ENCODE measurements around the gene ZFYVE28. TPM values are rescaled to one million over a fixed set of nuclear protein-coding genes. Genes with fewer than 3 reads are reported as not detected.
"Not testable (repeated sequence)": the region's sequence is repeated elsewhere in the genome, so short reads cannot be mapped to it uniquely, and the experiment has no call there.

ZFYVE28 gene
- total RNA-seq, 1 donor from 2014 or later: 6.7 TPM

DNA sequence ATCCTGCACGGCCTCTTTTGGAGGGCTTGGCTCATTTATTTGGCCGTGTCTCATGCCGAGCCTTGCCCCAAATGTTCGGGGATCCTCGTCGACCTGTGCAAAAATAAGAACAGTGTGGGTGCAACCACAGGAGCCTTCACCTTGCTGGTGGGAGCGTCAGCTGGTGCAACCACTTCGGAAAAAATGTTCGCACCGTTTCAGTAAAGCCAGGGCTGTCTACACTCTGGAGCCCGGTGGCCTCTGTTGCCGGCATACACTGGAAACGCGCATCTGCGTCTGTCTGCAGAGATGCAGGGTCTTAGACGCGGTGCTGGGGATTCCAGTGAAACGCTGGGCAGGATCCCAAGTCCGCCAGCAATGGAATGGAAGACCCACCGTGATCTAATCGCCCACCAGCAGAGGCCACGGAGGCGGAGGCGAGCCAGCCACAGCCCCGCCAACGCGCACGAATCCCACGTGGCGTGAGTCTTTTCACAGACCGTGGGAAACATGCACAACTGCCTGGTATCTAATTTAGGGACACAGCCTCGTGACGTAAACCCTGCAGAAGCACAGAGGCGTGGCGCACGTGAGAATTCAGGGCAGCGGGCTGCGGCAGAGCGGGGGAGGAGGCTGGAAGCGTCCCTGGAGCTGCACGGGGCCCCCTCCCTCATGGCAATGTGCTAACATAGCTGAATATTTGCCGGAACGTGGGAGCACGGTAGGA, 142.7 kb downstream of the ZFYVE28 start:
- intact Hi-C loops (cut with DNase I): no loop called here
- no peak for ATAC-seq (ENCODE audit: poor library complexity)

DNA sequence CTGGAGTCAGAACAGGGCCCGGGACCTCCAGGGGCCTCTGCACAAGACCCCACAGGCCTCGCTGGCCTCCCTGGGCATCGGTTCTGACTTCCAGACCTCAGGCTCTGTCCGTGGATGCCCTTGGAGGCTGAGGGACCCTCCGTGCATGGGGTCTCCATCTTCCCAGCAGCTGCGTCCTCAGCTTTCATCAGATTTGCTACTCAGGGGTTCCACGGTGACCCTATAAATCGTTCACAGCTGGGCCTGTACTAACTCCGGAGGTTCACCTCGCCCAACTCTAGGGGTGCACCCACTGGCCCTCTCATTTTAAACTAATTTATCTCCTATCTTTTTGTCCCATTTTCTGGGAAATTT, 143.4 kb downstream of the ZFYVE28 start:
- ATAC-seq (ENCODE audit: poor library complexity); intact Hi-C loops (cut with DNase I): not testable (repeated sequence)
- DNase-seq: peak; percentile 9

More for the DNA sequence above, 142.7 kb downstream of the ZFYVE28 start:
- DNase-seq: peak; percentile 13

GRCh38 chr4:2274320-2275043, 144.0 kb downstream of the ZFYVE28 start:
- ATAC-seq (ENCODE audit: poor library complexity) (no peak), DNase-seq (peak; percentile 20)
- intact Hi-C loops (cut with DNase I): no loop called here

DNA sequence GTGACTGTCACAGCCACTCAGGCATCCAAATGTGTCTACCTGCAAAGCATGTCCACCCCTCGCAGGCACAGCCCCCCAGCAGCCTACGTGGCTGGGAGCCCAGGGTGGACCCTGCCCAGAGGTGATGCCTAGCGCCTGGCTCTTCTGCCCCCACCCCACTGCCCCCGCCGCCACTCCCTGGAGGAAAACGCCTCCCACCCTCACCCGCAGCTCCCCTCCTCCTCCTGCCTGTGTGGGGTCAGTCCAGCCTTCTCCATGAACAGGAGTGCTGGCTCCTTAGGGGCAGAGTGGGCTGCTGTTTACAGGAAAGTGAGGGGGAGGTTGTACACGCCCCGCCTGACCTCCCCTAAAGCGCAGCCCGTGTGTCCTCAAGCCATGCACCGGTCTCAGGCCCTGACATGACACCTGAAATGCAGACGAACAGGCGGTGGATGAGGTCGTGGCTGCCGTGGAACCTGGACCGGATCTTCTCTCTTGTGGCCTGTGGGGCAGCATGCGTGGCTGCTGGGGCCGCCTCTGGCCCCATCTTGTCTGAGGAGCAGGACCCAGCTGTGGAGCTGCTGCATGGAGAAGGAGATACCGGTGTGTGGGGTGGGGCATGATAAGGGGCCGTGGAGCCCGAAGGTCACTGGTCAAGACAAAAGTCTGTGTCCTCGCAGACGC, 144.7 kb downstream of the ZFYVE28 start:
- intact Hi-C loops (cut with DNase I): no loop called here
- ATAC-seq (ENCODE audit: poor library complexity) (no peak), DNase-seq (peak; percentile 31)

DNA sequence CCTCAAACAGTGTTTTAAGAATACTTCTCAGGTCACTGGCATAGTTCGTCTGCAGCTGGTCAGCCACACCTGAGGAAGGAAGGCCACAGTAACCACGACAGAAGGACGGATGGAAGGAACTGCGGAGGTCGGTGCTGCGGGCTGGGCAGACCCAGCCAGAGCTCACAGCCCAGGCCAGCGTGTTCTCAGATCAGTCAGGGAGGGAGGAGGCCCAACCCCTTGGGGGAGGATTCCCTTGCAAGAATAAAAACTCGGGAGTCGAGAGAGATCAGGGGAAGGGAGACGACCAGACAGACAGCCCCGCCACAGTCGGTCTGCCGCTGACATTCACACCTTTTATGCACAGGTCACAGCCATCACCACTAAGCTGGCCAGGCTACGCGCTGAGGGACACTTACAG, 145.2 kb downstream of the ZFYVE28 start:
- DNase-seq (peak; percentile 29), ATAC-seq (ENCODE audit: poor library complexity) (no peak)
- intact Hi-C loops (cut with DNase I): no loop called here

- ATAC-seq (ENCODE audit: poor library complexity) (no peak), DNase-seq (peak; percentile 22)
- intact Hi-C loops (cut with DNase I): no loop called here
Measured at GRCh38 chr4:2272828-2273120, 145.7 kb downstream of the ZFYVE28 start.

GRCh38 chr4:2272026-2272827, 146.2 kb downstream of the ZFYVE28 start:
- intact Hi-C loops (cut with DNase I): no loop called here
- DNase-seq: peak; percentile 29
- no peak for ATAC-seq (ENCODE audit: poor library complexity)

- DNase-seq (peak; percentile 32), ATAC-seq (ENCODE audit: poor library complexity) (no peak)
- intact Hi-C loops (cut with DNase I): no loop called here
Measured at GRCh38 chr4:2271279-2272025, 147.0 kb downstream of the ZFYVE28 start.

DNA sequence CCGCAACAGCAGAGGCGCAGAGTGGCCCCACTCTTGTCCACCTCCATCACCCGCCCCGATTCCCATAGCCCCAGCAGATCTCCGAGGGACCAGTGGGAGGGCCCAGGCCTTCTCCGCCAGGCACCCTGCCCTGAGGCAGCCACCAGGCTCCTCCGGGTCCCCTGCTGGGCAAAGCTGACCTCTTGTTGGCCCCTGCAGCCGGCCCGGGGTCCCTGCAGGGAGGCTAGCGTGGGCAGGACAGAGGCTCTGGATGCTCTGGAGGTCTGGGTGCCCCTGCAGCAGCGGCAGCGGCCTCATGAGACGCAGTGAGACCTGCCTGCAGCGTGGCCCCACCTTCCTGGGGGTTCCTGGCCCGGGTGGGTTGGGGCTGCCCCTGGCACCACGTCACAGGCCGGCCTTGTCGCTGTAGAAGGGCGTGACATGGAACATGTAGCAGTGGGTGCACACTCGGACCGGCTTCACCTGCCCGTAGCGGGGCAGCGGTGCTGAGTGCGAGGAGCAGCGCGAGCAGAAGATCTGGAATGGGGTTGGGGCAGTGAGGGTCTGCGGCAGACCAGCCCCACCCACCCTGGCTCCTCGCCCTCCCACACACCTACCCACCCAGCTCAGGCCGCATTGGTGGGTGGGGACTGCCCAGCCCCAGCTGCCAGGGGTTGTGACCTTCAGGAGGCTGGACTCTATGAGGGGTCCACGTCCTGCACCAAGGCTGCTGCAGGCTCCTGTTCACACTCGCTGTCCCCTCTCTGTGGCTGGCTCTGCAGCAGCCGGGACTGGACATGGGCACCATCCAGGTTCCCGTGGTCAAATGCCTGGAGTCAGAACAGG, 147.9 kb downstream of the ZFYVE28 start:
- DNase-seq: peak; percentile 23

GRCh38 chr4:2269618-2270163, 148.8 kb downstream of the ZFYVE28 start:
- DNase-seq (peak; percentile 31), ATAC-seq (ENCODE audit: poor library complexity) (no peak)
- intact Hi-C loops (cut with DNase I): loop anchor here (10.0 kb wide), 1 partner anchor 145 kb away; the partner anchor contains the start of genes CFAP99 and ZFYVE28

More for the DNA sequence above, 147.9 kb downstream of the ZFYVE28 start:
- ATAC-seq (ENCODE audit: poor library complexity): no peak
- intact Hi-C loops (cut with DNase I): no loop called here

- ATAC-seq (ENCODE audit: poor library complexity): no peak
Measured at GRCh38 chr4:2269206-2269531, 149.3 kb downstream of the ZFYVE28 start.

DNA sequence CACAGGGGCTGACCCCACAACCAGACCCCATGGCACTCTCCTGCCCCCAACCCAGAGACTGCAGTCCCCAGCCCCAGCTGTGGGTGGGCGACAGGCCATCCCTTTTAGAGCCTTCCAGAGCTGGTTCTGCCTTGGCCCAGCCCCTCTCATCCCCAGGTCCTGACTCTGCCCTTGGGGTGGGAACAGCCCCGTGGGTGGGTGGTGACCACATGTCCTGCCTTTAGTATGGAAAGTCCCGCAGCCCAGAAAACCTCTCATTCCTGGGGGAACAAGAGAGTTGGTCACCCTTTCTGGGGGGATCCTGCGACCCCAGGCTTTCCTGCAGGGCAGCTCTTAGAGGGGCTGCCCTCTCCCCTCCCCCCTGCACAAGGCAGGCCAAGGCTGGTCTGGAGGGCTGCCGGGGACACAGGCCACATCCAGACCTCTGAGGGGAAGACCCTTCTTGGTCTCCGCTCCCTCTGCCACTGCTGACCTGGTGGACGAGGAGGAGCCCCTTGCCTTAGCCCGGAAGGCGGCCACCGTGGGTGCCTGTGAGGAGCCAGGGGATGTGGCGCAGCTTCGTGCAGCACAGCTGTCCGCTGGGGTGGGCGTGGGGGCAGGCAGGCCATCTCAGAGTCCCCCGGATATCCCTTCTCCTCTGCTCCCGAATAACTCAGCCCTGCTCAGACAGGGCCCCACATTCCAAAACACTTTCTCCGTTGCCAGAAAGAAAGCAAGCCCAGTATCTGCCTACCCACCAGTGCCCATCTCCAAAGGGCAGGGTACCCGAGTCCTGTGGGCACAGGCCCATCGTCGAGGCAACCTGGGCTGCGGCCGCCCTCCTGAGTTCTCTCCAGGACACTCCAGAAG, 149.9 kb downstream of the ZFYVE28 start:
- DNase-seq: no peak
- no peak for ATAC-seq (ENCODE audit: poor library complexity)
- intact Hi-C loops (cut with DNase I): loop anchor here (10.0 kb wide), 1 partner anchor 146 kb away; the partner anchor contains the start of genes CFAP99 and ZFYVE28

More at GRCh38 chr4:2269206-2269531, 149.3 kb downstream of the ZFYVE28 start:
- intact Hi-C loops (cut with DNase I): loop anchor here (10.0 kb wide), 1 partner anchor 146 kb away; the partner anchor contains the start of genes CFAP99 and ZFYVE28
- peak; percentile 40 for DNase-seq

- no peak for DNase-seq
- intact Hi-C loops (cut with DNase I): loop anchor here (10.0 kb wide), 1 partner anchor 147 kb away; the partner anchor contains the start of genes CFAP99 and ZFYVE28
- no peak for ATAC-seq (ENCODE audit: poor library complexity)
Measured at GRCh38 chr4:2267841-2268240, 150.6 kb downstream of the ZFYVE28 start.

- intact Hi-C loops (cut with DNase I): loop anchor here (10.0 kb wide), 1 partner anchor 147 kb away; the partner anchor contains the start of genes CFAP99 and ZFYVE28
- no peak for DNase-seq
- ATAC-seq (ENCODE audit: poor library complexity): no peak
Measured at GRCh38 chr4:2267320-2267811, 151.1 kb downstream of the ZFYVE28 start.

DNA sequence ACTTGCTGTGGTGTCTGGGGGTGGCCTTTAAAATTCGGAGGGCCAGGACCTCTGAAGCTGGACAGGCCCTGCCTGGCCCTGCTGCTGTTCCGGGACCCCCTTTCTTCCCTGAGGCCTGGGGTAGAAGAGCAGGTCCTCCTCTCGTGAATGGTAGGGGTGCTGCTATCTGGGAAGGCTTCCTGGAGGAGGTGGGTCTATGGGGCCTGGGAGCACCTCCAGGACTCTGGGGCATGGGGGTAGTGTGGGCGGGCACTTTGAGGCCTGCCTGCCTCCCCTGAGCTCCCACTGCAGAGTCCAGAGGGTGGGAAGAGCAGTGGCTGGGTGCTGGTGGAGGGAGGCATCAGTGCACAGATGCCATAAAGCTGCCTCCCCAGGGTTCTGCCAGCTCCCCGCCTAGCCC, 151.6 kb downstream of the ZFYVE28 start:
- intact Hi-C loops (cut with DNase I): loop anchor here (10.0 kb wide), 1 partner anchor 148 kb away; the partner anchor contains the start of genes CFAP99 and ZFYVE28
- no peak for ATAC-seq (ENCODE audit: poor library complexity)
- no peak for DNase-seq

DNA sequence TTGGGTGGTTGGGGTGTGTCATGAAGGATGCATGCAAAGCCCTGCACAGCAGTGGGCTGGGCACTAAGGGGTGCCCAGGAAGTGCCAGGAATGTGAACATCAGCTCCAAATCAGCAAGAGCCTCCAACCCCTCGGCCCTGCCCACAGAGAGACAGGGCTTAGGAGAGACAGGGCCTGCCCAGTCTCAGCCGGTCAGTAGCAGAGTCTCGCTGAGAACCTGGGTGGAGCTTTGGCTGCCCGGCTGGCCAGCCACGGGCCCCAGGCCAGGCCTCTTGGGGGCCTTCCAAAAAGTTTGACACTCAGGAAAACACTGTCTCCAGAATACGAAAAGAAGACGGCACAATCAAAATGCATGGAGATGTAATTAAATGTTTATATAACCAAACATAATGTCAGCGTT, 152.3 kb downstream of the ZFYVE28 start:
- peak; percentile 43 for ATAC-seq (ENCODE audit: poor library complexity)

More for the DNA sequence above, 152.3 kb downstream of the ZFYVE28 start:
- peak; percentile 87 for DNase-seq
- intact Hi-C loops (cut with DNase I): loop anchor here (10.0 kb wide), 1 partner anchor 149 kb away; the partner anchor contains the start of genes CFAP99 and ZFYVE28
